ENCODE data around the gene ABCF2.

- TF ChIP-seq GATA3 (IDR thresholded peaks at IDR 0.05; ENCODE audit: low read depth, low read length) (no peak), GATA2 (IDR thresholded peaks at IDR 0.05; ENCODE audit: low read depth, low read length) (peak; percentile 77)
Observed at GRCh38 chr7:151261529-151261928, 34.5 kb upstream of the ABCF2 start.

Data from SH-SY5Y (cell line).